GM06990 (cell line): Measurements from ENCODE around the gene PSMG4.

ENCODE experiments used
- DNase-seq: peaks from one replicate; pipeline ENCODE4 v3.0.0-alpha.2; 2011; ENCODE audit not compliant: insufficient read length; ENCODE audit errors: extremely low read depth
- H3K27me3 ChIP-seq: replicated peaks from 2 replicates; pipeline ENCODE4 v1.6.0; 2011; ENCODE audit warnings: low read length; ENCODE audit not compliant: control insufficient read depth, insufficient read depth
- H3K36me3 ChIP-seq: 2 replicates; pipeline ENCODE4 v1.5.1; 2011; ENCODE audit warnings: low read length; ENCODE audit not compliant: control insufficient read depth, insufficient read depth
- H3K4me3 ChIP-seq: replicated peaks from 2 replicates; pipeline ENCODE4 v1.5.1; 2011; ENCODE audit warnings: low read depth, mild to moderate bottlenecking, control low read depth, low read length
- CTCF ChIP-seq: IDR thresholded peaks from 2 replicates; pipeline ENCODE4 v1.5.1; 2011; ENCODE audit warnings: low read length, control low read depth, mild to moderate bottlenecking, inconsistent platforms; ENCODE audit not compliant: insufficient read depth, poor library complexity, severe bottlenecking

Gene PSMG4

GRCh38 chr6:3277251-3277650, 18.5 kb downstream of the PSMG4 start:
- Histone ChIP-seq H3K4me3 (no peak overlapping the region), H3K27me3 (no peaks in the 10 kb centered on the region), H3K36me3 (no peaks in the 10 kb centered on the region; the same call in 1 of the 2 replicates)
- TF ChIP-seq CTCF = no peak
- DNase-seq = no peak

DNA sequence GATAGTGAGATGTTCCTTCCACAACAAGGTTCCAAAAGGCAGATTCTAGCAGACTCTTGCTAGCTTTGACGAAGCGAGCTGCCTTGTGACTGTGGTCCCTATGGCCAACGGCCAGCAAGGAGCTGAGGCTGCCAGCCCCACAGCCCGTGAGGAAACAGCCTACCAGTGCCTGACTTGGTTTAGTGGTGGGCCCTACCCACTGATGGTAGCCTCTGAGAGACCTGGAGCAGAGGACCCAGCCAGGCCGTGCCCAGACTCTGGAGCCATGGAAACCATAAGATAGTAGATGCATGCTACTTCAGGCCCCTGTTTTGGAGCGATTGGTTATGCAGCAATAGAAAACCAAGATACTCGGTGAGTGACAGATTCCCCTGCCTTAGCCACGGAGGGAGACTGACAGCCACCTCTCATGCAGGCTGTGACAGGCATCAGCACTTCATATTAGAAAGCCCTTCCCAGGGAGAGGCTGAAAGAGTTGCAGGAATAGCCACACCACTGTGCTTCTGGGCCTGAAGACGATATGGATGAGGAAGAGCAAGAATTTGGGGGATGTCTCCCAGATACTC, 19.2 kb downstream of the PSMG4 start:
- Histone ChIP-seq H3K36me3 (no peaks in the 10 kb centered on the region; the same call in 1 of the 2 replicates), H3K27me3 (no peaks in the 10 kb centered on the region), H3K4me3 (no peak overlapping the region)
- no peak for TF ChIP-seq CTCF
- DNase-seq = no peak

- no peak for DNase-seq
- no peaks in the 10 kb centered on the region; the same call in 1 of the 2 replicates for H3K36me3 ChIP-seq
- no peaks in the 10 kb centered on the region for H3K27me3 ChIP-seq
- no peak for TF ChIP-seq CTCF
- no peak overlapping the region for H3K4me3 ChIP-seq
Measured at GRCh38 chr6:3278691-3279090, 19.9 kb downstream of the PSMG4 start.

DNA sequence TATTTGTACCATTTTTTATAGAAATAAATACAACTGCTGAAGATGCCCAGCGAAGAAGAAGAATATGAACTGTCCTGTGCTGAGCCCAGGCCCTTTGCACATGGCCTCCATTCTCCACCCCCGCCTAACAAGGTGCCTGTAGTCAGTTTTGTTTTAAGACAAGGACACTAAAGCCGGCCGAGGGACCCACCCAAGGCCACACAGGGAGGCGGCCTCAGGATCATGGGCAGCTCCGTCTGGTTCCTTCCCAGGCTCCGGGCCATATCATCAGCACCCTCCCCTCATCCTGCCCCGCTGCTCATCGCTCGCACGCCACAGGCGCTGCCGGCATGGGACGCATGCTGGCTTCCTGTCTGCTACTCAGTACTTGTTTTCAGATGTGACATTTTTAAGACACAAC, 21.3 kb downstream of the PSMG4 start:
- DNase-seq = no peak

DNA sequence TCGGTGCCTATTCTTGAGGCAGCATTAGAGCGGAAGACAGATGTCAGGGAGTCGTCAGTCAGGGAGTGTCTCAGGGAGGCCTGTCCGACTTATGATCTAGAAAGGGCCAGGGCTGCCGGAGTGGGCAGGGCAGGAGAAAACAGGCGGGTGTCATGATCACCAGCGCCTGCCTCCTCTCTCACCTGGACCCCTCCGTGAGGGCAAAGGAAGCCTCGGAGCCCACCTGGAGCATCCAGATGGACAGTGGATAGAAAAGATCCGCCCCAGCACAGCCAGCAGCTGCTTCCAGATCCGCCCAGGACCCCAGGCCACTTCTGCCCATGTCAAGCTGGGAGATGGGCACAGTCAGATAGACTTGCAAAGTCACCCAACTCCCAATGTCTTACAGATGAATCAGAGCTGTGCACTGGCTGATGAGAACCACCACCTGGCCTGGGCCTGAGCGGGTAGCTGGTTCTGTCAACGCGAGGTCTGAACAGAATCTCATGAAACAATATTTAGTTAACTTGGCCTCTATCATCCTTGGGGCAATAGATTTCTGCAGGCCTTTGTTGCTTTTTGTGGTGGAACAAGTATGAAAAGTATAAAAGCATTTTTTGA, 22.2 kb downstream of the PSMG4 start:
- H3K27me3 ChIP-seq = no peaks in the 10 kb centered on the region
- no peak for TF ChIP-seq CTCF
- DNase-seq = no peak
- no peaks in the 10 kb centered on the region; the same call in 1 of the 2 replicates for H3K36me3 ChIP-seq
- H3K4me3 ChIP-seq = no peak overlapping the region

More for the DNA sequence above, 21.3 kb downstream of the PSMG4 start:
- Histone ChIP-seq H3K4me3 (no peak overlapping the region), H3K36me3 (no peaks in the 10 kb centered on the region; the same call in 1 of the 2 replicates), H3K27me3 (no peaks in the 10 kb centered on the region)
- no peak for TF ChIP-seq CTCF
